GM20431 (cell line): Measurements from ENCODE around the gene RPL31.

Source experiments
- in situ Hi-C: fragments of 300-500 bp; cut with MseI, MboI; formaldehyde crosslinking; loops from one replicate; pipeline ENCODE4 v1.15.0; 2020; ENCODE audit warnings: low sequenced_read_pairs; ENCODE audit not compliant: unreplicated experiment

Gene RPL31

DNA sequence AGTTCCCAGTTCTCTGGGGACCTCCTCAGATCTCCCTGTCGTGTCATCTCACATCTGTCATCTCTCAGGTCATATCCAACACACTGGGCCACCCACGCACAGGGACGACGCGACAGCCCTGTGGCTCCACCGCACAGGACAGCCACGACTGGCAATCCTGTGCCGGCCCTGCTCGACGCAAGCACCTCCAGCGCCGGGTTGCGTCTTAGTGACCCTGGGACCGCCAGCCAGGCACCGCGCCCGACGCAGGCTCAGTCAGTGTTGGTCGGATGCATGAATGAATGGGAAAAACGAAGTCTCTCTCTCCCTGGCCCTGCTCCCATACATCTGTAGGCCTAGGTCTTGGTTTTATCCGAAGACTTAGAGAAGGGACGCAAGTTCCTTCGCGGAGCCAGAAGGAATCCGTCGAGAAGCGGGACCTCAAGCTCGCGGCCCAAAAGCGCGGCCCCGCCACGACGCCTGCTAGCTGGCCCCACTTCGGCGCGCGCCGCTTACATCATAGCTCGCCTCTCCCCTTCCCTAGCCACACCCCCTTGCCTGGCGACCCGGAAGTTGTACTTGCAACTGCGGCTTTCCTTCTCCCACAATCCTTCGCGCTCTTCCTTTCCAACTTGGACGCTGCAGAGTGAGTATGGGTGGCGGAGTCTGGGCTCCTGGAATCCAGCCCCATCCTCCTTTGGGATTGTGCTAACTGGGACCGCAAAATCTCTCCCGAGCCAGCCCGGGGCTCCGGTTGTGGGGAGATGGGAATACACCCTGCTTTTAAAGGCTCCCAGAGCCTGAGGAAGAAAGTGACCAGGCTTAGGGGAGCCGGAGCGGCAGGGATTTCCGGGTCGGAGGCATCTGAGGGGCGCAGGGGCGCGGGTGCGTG is at the start of gene RPL31:
Gene RPL31 (plus strand): TSS at position 599 of the 871 bp plus-strand sequence. CDS start 413 bp downstream, outside the sequence.
- in situ Hi-C loops = no loop called here

DNA sequence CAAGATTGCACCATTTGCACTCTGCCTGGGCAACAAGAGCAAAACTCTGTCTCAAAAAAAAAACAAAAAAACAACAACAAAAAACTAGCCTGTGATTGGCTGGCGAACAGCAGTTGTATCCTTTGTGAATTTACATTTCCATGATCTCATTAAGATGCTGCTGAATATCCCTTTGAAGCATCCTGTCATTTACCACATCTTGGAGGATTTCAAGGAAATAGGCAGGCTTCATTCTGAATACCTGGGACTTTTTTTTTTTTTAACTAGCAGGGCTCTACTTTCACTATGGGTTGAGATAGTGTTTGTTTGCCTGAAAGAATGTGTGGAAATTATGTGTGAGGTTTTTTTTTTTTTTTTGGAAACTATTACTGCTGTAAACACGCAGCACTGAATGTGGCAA is 49.6 kb upstream of the RPL31 start:
- in situ Hi-C loops = no loop called here

DNA sequence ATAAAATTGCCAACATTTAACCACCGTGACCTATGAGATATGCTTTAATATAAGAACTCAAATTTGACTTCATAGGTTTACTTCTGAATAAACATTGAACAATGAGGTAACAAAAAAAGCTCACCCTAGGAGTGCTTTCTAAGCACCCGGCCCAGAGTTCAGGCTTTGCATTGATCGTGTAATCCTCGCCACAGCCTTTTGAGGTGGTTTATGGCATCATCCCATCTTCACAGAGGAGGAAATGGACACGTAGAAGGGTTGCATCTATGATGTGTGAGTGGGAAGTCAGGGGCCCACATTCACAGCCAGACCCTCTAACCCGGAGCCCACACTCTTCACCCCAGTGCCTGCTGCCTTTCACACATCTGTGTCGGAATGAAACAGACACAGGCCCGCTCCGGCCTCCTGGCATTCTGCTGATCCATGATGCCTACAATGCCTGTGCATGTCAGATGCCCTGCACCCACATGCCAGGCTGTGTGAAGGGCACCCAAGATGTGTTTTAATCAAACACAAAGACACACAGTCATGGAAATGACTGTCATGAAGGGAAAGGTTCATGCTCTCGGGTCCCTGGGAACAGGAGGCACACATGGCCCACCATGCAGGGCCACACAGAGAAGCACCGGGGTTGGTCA is 48.6 kb upstream of the RPL31 start:
- in situ Hi-C loops = no loop called here

DNA sequence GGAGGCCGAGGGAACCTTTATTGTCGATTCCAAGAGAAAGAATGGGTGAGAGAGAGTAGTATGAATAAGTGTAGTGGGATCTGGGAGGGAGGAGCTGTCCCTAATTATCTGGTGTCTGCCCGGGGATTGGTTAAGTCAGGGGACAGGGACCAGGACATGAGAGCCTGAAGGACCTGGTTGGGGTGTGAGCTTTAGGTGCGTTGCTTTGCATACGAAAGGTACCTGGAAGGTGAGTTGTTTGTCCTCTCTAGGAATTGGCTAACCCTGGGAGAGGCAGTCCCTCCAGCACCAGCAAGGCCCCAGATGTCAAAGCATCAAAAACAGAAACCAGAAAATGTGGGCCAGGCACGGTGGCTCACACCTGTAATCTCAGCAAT is 48.1 kb upstream of the RPL31 start:
- in situ Hi-C loops = no loop called here

DNA sequence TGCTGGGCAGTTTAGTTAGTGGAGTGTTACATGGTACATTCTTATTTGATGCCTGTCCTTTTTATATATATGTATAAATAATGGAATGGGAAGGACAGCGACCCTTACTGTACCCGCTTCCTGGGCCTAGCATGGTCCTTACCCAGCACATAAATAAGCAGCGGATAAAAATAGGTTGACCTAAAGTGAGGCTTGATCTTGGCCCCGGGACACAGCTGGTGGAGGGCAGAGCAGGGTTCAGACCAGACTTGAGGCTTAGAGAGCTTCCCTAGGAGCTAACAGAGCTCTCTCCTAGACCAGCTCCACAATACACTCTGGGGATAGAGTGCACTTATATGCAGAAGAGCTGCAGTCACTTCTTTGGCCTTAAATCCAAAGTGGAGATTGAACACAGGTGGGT is 46.9 kb upstream of the RPL31 start:
- in situ Hi-C loops = no loop called here

DNA sequence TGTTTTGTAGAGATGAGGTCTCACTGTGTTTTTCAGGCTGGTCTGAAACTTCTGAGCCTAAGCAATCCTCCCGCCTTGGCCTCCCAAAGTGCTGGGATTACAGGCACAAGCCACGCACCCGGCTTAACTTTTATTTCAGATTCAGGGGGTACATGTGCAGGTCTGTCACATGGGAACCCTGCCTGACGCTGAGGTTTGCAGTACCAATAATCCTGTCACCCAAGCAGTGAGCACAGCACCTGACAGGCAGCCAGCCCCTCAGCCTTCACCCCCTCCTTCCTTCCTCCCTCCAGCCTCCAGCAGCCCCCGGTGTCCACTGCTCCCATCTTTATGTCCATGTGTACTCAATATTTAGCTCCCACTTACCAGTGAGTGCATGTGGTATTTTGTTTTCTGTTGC is 46.0 kb upstream of the RPL31 start:
- in situ Hi-C loops = no loop called here

DNA sequence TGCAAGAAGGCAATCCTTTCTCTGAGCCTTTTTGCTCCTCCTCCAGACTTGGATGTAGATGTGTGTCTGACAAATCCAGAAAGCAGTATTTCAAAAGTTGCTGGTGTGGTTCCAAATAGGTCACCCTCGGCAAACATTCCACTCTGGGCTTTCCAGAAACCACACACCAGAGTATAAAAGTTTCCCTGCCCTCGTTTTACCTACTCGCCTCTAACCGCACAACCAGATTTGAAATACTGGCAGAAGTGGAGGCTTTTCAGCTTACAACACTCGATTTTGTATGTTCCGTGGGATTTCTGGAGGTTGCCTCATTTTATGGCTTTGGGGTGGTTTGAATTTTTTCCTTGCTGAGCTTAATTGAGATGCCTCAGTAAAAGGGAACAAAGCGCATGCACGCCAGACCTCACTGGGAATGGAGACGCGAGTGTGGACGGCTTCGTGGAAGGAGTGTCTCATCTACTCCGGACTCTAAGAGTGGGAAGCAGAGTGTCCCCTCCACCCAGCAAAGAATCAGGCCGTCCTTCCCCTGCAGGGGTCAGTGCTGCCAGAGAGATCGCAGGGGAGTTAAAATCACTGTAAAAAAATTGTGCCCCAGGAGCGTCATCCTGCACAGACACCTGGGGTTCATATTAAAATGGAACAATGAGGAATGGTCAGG is 44.0 kb upstream of the RPL31 start:
- in situ Hi-C loops = no loop called here

DNA sequence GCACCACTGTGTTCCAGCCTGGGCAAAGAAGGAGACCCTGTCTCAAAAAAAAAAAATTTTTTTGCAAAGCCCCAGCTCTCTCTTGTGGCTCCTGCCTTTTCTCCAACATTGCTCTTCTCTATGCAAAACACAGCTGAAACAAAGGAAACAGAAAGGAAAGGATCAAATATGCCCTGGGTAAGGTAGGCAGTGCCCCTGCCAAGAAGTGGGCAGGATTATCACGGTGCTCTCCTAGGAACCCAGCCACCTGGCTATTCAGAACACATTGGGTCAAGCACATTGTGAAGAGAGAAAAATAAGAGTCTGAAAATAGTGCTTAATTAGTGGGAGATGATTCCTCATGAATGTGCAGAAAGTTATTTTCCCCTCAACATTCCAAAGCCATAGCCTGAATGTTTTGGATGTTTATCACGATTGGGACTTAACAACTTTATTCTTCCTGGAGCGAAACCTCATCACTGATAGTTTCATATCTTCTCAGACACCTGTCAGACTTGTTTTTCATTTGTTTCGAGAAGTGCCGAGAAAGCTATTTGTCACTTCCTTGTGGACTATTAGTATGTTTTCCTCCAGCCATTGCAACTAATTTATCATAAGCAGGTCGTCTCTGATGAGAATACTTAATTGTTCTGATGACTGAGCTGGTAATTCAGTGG is 42.7 kb upstream of the RPL31 start:
- in situ Hi-C loops = no loop called here

DNA sequence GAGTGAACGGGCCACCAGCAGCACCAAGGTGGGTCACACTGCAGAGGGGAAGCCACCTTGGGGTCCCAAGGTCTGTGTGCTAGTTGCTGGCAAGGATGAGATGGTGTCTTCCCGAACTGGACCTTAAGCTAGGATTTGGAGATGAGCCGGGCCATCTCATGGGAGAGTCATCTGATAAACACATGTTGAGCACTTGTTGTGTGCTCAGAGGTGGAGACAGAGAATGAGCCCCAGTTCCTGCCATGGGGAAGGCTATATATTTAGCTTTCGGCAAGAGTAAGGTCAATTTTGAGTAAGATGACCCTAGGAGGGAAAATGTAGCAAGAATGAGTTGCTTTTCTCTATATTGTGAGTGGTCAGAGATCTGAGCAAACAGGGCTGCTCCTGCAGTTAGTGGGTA is 41.4 kb upstream of the RPL31 start:
- in situ Hi-C loops = no loop called here

DNA sequence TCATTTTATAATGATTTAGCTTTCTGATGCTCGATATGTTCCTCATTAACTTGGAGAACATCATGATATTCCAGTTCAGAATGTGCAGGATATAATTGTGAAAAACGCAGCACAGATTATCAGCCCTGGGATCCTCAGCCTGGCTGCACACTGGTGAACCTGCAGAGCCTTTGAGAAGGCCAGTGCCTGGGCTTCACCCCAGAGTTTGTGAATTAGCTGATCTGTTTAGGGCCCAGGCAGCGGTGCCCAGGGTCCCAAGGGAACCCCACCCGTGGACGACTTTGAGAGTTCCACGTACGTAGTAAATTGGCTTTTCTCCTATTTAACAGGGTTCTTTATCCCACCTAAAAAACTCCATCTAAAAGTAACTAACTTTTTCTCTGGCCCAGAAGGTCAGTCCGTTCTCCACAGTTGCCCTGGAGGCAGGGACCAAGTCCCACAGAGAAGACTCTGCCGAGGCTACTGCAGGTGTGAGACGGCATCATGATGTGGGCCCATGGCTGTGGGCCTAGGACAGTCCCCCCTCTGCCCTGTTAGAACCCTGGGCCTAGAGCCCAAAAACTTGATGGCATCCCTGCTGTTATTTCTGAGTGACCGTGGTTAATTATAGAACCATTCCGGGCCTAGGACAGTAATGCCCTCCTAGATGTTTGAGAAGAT is 39.6 kb upstream of the RPL31 start:
- in situ Hi-C loops = no loop called here

DNA sequence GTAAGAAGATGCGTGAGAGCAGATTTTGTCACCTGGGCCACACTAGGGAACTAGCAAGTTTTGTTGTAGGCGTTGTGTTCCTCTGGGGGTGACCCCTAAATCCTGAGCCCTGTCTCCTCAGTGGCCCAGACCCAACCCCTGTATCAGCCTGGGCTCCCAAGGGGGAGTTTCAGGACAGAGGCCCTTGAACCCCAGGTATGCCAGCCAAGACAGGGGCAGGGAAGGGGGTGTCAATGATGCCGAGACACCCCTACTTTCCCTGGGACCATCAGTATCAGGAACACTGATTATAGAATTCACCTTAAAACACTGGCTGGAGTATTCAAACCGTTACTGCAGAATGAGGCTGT is 39.1 kb upstream of the RPL31 start:
- in situ Hi-C loops = no loop called here

DNA sequence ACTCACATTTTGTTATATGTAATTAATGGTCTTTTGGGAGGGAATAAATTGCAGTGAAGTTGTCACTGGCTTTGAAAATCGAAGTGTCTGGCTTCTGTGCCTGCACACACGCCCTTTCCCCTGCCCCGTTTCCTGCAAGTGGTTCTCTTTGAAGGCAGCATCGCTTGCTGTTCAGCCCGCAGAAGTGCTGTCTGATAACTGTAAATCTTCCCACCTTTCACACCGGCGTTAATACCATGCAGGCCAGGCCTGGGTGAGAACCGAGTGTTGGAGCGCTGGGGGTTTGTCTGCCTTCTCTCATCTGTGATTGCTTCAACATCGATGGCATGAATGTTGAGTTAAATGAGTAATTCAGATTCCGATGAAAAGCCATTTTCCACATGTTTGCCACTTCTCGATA is 37.9 kb upstream of the RPL31 start:
- in situ Hi-C loops = no loop called here

DNA sequence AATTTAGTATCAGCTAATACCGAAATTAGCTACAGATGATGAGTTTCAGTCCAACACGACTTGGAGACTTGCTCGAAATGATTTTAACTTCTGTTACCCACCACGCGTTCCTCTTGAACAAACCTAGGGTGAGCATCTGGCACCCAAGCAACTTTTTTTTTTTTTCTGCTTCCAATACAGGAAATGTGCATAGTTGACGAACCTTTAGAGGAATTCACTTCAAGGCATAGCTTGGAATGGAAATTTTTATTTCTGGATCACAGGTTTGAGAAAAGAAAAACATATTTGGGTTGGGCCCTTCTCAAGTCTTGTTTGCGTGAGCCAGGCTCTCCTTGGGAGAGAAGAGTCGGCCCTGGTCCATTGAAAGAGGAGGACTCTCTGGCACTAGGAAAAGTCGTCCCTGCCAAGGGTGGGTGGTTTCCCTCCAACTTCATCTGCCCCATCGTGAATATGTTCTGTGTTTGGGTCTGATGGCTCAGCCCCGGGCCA is 37.4 kb upstream of the RPL31 start:
- in situ Hi-C loops = no loop called here

DNA sequence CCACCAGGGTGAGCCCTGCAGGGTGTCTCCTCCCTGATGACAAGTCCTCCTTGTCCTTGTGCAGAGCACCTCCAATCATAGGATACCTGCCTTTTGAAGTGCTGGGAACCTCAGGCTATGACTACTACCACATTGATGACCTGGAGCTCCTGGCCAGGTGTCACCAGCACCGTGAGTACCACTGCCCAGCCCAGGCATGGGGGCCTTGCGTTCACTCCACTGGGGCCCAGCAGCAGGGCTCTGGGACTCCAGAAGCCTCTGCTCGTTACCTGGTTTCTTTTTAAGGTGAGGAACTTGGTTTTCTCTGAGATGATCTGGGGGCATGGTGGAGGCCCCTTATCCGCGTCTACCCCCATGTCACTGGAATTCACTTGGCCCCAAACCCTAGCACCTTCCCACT is 36.5 kb upstream of the RPL31 start:
- in situ Hi-C loops = no loop called here

DNA sequence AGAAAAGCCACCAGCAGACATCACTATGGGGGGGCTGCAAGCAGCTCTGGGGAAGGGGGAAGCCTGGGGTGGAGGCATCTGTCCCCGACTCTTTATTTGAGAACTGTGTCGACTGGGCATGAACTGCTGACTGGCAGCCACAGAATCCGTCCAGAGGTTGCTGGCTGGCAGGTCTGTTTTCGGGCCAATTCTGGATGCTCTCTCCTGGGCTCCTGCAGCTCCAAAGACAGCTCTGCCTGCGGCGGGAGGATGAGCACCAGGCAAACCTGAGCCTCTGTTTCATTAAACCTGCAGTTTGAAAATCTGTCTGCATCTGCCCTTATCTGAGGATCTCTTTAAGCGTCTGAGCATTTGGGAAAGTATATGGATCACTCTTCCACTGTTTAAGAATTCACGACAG is 34.4 kb upstream of the RPL31 start:
- in situ Hi-C loops = no loop called here

DNA sequence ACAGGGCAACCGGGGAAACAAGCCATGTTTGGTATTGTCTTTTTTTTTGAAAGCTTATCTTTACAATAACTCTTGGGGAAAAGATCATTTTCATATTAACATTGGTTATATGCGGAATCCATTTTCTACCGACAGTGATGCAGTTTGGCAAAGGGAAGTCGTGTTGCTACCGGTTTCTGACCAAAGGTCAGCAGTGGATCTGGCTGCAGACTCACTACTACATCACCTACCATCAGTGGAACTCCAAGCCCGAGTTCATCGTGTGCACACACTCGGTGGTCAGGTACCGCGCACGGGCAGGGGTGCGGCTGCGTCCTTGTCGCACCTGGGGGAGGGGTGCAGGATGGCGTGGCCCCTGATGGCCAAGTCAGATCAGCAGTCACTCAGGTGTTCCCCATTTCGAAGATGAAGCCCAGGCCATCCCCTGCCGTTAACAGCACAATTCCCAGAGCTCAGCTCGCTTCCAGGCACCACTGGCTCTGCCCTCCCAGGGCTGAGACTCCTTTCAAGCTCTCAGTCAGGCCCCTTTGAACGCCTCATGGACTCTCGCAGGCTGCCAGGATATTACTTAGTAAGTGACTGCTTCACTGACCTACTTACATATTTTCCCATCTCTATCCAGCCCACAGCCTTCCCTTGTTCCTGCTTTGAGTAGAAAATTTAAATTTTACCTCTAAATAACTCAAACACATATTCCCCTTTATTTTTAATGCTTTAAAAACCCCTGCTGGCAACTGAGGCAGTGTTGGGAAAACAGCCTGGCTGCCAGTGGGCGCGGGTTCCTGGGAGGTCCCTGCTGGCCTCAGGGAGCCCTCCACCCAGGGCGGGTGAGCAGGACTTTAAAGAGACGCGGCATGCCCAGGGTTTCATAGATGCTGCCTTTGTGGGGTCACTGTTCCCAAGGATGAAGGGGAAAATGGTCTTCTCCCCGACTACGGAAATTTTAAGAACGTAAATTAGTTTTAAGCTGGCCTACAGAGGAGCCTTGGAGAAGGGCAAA is 33.6 kb upstream of the RPL31 start:
- in situ Hi-C loops = no loop called here

DNA sequence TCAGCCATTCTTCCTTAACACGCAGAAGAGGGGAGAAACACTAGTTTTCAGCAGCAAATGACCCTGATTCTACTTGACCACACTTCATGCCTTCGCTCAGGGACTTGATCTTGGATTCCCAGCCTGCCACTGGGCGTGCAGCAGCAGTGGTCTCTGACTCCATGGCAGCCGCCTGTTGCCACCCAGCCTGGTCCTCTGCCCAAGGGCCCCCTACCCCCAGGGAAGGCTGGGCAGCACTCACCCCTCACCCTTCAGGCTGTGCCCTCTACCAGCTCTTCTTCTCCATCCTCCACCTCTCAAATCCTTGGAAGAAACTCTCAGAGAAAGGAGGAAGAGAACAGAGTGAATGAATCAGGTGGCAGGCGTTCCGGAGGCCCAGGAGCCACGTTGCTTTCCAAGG is 32.1 kb upstream of the RPL31 start:
- in situ Hi-C loops = no loop called here

DNA sequence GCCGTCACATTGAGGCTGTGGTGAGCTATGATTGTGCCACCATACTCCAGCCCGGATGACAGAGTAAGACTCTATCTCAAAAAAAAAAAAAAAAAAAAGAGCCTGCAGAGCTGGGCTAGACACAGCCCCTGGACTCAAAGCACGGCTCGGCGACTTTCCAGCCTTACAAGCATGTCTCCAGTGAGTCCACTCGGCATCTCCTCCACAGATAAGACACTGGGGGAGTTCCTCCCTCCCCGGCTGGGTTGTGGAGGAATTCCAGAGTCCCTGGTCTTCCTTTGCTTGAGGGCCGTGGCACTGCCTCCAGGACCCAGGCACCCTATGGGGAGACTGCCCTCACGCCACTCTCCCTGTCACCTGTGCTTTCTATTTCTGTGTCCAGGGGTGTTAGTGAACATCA is 30.9 kb upstream of the RPL31 start:
- in situ Hi-C loops = no loop called here

DNA sequence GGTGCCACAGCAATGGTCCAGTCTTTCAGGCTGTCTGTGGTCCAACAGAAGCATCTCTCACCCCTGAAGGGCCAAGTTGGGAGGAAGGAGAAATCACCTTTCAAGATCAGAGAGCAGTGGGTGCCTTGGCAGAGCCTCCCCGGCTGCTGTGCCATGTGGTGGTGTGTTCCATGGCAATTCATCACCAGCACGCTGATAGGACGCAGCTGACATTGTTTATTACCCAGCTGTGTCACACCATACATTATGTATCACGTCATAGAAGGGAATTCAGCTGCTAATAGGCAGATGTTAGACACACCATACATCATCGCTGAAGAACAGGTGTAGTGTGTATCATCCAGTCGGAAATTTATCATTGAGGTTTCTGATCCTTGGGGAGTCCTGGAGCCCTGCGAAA is 29.6 kb upstream of the RPL31 start:
- in situ Hi-C loops = no loop called here
